Placental epithelial cell (primary cell): ENCODE results near the gene PRPS1. TPM values are rescaled to one million over a fixed set of nuclear protein-coding genes. Genes with fewer than 3 reads are reported as not detected.

Experiments
- total RNA-seq: library from RNA; depleted of rRNA; stranded (reverse); fragments of >200 nt; gene quantifications from 2 replicates; pipeline ENCODE4 v1.2.3, GENCODE V29; 2012

PRPS1 gene
- total RNA-seq: 22.0 and 175 TPM in 2 replicates

DNA sequence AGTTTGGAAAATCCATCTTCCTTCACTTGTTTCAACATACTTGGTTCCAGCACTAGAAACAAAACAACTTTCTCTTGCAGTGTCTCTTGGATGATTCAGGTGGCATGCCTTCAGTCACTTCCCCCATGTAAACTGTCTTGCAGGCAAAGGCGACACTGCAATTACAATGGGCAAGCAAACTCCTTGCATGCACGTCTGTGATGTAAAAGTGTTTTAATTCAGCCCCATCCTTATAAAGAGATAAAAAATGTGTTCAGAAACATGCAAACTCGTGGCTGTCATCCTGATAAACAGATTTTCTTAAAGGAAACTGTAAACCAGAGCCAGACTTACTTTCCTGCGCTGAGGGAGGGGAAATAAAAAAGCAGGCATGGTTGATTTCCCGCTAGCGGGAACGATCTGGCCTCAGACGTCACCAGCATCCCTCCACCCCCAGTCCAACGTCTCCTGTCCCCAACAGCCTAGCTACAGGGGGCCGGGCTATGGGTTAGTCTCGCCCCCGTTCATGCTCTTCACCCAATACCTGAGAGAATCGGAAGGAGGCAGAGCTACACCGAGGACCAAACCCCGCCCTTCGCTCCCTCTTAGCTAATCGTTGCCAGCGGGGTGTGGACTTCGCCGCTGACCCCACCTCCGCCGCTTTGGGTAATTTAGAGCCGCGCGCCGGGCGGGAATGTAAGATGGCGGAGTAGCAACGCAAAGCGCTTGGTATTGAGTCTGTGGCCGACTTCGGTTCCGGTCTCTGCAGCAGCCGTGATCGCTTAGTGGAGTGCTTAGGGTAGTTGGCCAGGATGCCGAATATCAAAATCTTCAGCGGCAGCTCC is at the start of gene PRPS1:
PRPS1 (plus strand) TSS at position 673 of the 824 bp plus-strand sequence; CDS start at position 792, 119 bp downstream.

Other genes with a start within 250 kb of the PRPS1 start
- under 0.01 and 0.33 TPM in 2 replicates for gene FRMPD3, start 178.9 kb upstream of the PRPS1 start, total RNA-seq
- gene TSC22D3, start 147.3 kb downstream of the PRPS1 start, total RNA-seq: 64.2 and 97.0 TPM in 2 replicates
- gene NCBP2L, start 149.2 kb downstream of the PRPS1 start, total RNA-seq: not detected in 2 replicates
- gene MID2, start 197.4 kb downstream of the PRPS1 start, total RNA-seq: 25.9 and 27.4 TPM in 2 replicates